OCI-LY3 (cell line): Measurements from ENCODE around the gene PHC3.

Experiments used
- CTCF ChIP-seq: fragments of 200-600, 300-600 bp; sonication (generic); IDR thresholded peaks from 2 replicates; pipeline ENCODE4 v1.5.1; 2014; ENCODE audit warnings: antibody characterized with exemption, low read length, low read depth
- EZH2phosphoT487 ChIP-seq: fragments of 200-600 bp; shearing (Covaris generic); IDR thresholded peaks from 2 replicates; pipeline ENCODE4 v1.6.1; 2018; ENCODE audit warnings: antibody characterized with exemption, mixed run types, low read depth

- TF ChIP-seq CTCF (no peak), EZH2phosphoT487 (no peak)
These were observed 43.5 kb downstream of the PHC3 start for GRCh38 chr3:170137986-170138385.
